Activated T-cell treated with anti-CD3 and anti-CD28 coated beads, Interleukin-2, amount 50 U/mL, for 4 hours (primary cell): Measurements from ENCODE around the gene PSMB8. TPM values are rescaled to one million over a fixed set of nuclear protein-coding genes. Genes with fewer than 3 reads are reported as not detected.
"Not testable (repeated sequence)": the region's sequence is repeated elsewhere in the genome, so short reads cannot be mapped to it uniquely, and the experiment has no call there.

ENCODE experiments used
- ATAC-seq, 2 donors: fragments of 200-7000 bp; cut with Tn5 transposase; one replicate each; pipeline ENCODE4 v1.10.0; 2021
- DNase-seq: peaks from one replicate; pipeline ENCODE4 v3.0.0-alpha.2; 2020
- H3K27me3 Mint-ChIP-seq: one replicate; pipeline ENCODE4 v1.8.0; 2021; ENCODE audit warnings: low read depth, mixed read lengths
- H3K36me3 Mint-ChIP-seq: one replicate; pipeline ENCODE4 v1.8.0; 2022; ENCODE audit warnings: mixed read lengths; ENCODE audit not compliant: insufficient read depth
- H3K4me1 Mint-ChIP-seq: one replicate; pipeline ENCODE4 v1.8.0; 2021; ENCODE audit warnings: low read depth, mixed read lengths
- H3K4me3 Mint-ChIP-seq: one replicate; pipeline ENCODE4 v1.8.0; 2021; ENCODE audit warnings: mild to moderate bottlenecking, moderate library complexity, mixed read lengths
- H3K9me3 Mint-ChIP-seq: one replicate; pipeline ENCODE4 v1.8.0; 2021; ENCODE audit warnings: mixed read lengths
- total RNA-seq, 3 donors: library from RNA; stranded (reverse); gene quantifications; one replicate each; pipeline ENCODE4 v1.2.1, GENCODE V29; 2021

The PSMB8 gene
- total RNA-seq, result 100 to 1,000 TPM; 327 to 343 (median 337) TPM

DNA sequence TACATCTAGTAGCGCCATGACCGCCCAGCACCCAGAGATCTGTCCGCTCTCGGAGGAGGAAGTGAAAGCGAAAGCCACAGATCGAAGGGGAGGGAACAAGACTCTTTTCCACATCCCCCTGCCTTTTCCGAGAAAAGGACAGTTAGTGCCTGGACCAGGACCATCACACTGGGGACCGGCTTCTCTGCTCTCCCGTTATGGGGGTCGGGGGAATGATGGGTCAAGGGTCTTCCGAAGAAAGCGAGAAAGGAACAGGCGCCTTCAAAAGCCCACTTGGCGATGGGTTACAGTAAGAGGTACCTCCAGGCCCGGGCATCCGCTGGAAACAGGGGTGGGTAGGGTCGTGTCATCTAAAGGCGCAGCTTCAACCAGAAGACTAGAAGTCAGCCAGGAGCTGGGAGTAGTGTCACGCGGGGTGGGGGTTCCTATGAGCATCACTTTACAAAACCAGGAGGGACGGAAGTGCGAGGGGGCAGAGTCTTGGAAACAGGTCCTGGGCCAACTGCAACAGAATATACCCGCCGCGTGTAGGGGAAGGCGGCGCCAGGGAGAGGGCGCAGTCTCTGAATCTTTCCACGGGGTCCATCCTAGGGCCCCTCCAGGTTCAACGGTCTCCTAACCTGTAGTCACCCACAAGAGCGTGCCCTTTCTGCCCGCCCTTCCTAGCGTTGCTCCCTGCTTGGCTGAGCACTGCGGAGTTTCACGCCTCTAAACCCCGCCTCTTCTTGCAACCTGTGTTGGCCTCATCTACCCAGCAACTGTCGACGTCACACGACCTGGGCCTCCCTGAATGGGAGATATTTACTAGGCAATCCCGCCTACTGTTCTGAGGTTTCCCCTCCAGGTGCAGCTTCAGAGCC lies at the start of gene PSMB8:
Gene PSMB8 (minus strand): TSS at position 69 of the 860 bp plus-strand sequence. CDS start 51 bp downstream, at position 18.
- Mint-ChIP-seq H3K4me3 (peak within 1 kb of the TSS; percentile 98), H3K27me3 (no peaks in the 10 kb centered on the region), H3K36me3 (peaks cover 73% of the 10 kb centered on the region), H3K4me1 (peaks cover 83% of the 10 kb centered on the region), H3K9me3 (no peaks in the 10 kb centered on the region)
- DNase-seq, result peak; percentile 98
- ATAC-seq, result peak; percentile 77 to 79

DNA sequence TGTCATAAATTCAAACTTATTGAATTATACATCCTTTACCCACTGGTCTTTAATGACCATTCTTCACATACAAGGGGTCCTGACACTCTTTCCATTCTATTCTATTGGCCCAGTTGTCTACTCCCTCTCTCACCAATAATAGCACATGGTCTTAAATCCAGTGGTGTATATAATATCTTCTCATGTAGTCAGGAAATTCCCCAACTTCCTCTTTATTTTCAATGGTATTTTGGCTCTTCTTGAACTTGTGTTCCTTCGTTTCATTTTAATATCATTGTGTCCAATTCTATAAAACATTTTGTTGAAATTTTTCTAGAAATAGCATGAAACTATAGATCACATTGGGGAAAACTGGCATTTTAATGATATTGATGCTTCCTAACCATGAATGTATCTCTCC lies 47.0 kb upstream of the PSMB8 start:
- Mint-ChIP-seq H3K4me1 (peaks cover 10% of the 10 kb centered on the region), H3K36me3 (no peaks in the 10 kb centered on the region), H3K4me3 (no peak overlapping the region), H3K27me3 (no peaks in the 10 kb centered on the region), H3K9me3 (no peaks in the 10 kb centered on the region)
- no peak for ATAC-seq
- no peak for DNase-seq

DNA sequence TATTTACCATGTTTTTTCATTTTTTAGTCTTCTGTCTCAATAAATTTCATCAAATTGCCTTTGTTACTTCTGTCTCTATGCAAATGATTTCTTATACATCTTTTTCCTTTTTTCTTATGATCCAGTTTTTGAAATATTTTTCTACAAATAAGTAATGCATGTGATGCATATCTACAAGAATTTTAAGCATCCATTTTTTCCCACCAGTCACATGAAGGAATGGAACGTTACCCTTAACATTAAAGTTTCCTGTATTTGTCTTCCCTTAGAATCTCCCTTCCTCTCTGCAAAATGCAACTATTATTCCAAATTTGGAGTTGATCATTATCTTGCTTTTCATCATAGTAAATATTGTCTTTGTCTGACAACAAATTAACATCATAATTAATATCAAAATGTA lies 45.7 kb upstream of the PSMB8 start:
- no peak for DNase-seq
- Mint-ChIP-seq H3K27me3 (no peaks in the 10 kb centered on the region), H3K36me3 (no peaks in the 10 kb centered on the region), H3K4me1 (peaks cover 3% of the 10 kb centered on the region), H3K9me3 (no peaks in the 10 kb centered on the region), H3K4me3 (no peak overlapping the region)
- no peak for ATAC-seq

DNA sequence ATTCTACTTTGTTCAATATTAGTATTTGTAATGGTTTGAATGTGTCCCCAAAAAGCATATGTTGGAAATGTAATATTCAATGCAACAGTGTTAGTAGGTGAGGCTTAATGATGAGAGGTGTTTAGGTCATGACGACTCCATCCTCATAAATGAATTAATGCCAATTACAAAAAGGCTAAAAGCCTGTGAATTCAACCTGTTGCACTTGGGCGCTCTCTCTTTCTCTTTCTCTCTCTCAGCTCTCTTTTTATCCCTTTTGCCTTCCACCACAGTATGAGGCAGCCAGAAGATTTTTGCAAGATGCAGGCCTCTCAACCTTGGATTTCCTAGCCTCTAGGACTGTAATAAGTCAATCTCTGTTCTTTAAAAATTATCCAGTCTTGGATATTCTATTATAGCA lies 44.7 kb upstream of the PSMB8 start:
- Mint-ChIP-seq H3K27me3 (no peaks in the 10 kb centered on the region), H3K4me1 (peaks cover 3% of the 10 kb centered on the region), H3K9me3 (no peaks in the 10 kb centered on the region), H3K4me3 (no peak overlapping the region), H3K36me3 (no peaks in the 10 kb centered on the region)
- ATAC-seq (no peak), DNase-seq (no peak)

DNA sequence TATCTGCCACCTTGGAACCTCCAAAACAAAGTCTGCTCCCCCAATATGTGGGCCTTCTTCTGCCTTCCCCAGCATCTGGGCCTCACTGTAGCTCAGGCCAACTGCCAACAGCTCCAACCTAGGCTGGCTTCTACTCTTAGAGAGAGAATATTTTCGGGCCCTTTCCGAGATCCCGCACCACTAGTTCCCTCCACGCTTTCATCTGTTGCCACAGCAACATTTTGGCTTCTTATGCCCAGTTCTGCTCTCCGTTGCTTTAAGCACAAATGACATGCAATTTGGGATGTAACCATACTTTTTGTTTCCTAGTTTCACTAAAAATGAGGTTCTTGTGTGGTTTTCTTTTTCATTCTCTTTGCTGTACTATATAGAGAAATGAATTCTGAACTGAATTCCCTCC lies 43.8 kb upstream of the PSMB8 start:
- no peak overlapping the region for H3K4me3 Mint-ChIP-seq
- no peaks in the 10 kb centered on the region for H3K9me3 Mint-ChIP-seq

DNA sequence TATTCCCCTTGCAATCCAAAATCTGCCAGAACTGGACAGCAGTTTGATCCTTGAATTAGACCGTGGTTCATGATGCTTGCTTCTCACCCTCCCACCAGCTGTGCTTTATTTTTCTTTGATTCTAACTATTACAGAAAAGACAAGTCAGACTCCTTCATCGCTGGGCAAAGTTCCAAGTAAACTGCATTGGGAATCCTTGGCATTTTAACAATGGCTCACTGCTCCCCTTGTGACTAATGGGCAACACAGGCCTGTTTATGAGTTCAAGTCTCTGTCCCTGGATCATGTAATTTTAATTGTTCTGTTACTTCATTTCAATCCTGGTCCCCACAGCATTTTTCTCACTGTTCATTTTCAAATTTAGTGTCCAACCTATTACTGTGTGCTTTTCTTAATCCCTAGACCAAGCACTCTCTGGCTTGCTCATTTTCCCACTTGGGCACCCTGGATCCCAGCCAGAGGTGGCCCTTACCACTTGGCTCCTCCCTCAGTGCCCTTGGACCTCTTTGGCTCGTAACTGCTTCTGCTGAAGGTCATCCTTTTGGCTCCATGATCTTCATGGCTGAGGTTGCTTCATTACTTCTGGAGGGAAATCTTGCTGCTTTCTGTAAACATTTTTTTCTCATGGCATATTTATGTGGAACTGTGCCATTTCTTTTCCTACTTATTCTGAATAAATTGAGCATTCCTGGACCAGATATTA lies 43.0 kb upstream of the PSMB8 start:
- peaks cover 3% of the 10 kb centered on the region for H3K4me1 Mint-ChIP-seq
- ATAC-seq (no peak), DNase-seq (no peak)
- H3K9me3 Mint-ChIP-seq, result no peaks in the 10 kb centered on the region
- no peaks in the 10 kb centered on the region for H3K36me3 Mint-ChIP-seq
- H3K4me3 Mint-ChIP-seq, result no peak overlapping the region
- no peaks in the 10 kb centered on the region for H3K27me3 Mint-ChIP-seq

More for the DNA sequence above, 43.8 kb upstream of the PSMB8 start:
- Mint-ChIP-seq H3K4me1 (peaks cover under 1% of the 10 kb centered on the region), H3K36me3 (no peaks in the 10 kb centered on the region), H3K27me3 (no peaks in the 10 kb centered on the region)
- DNase-seq (no peak), ATAC-seq (no peak)

DNA sequence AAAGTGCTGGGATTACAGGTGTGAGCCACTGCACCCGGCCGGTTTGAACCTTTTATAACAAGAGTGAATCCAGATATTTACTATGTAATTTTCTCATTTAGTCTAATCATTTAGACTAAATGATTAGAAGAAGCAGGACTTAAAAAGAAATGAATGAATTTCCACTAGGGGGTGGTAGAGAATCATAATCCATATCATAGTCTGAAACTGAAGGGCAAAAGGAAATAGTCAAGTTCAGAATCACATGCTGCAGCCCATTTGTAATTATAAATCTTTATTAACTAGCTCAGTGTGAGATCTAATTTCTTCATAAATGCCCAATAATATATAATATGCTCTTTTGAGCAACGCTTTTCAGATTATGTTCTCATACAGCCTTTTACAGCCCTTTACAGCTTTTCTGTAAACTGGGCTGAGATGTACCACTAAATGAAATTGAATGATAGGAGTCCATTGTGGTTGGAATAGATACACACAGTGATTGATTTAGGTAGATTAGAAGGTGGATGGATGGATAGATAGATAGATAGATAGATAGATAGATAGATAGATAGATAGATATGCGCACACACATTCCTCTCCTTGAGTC lies 41.9 kb upstream of the PSMB8 start:
- H3K4me1 Mint-ChIP-seq, result peaks cover 3% of the 10 kb centered on the region
- ATAC-seq (peak; percentile 50 to 60), DNase-seq (no peak)
- H3K27me3 Mint-ChIP-seq, result no peaks in the 10 kb centered on the region
- no peaks in the 10 kb centered on the region for H3K9me3 Mint-ChIP-seq
- no peaks in the 10 kb centered on the region for H3K36me3 Mint-ChIP-seq
- H3K4me3 Mint-ChIP-seq, result no peak overlapping the region

DNA sequence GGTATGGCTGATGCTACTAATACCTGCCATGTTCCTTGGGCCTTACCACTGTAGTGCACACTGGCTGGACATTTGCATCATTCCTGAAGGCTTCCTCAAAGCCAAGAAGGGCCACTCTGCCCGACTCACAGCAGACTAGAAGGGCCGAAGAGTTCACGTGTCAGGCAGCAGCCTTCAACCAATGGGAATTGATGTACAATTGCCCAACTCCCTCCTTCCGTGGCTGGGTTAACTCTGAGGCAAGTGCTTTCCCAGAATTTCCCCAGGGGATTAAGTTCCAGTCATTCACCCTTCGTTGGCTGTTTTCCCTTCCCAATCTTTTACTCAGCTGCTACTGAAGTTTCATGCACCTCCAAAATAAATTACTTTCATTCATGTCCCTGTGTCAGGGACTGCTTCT lies 39.9 kb upstream of the PSMB8 start:
- Mint-ChIP-seq H3K27me3 (no peaks in the 10 kb centered on the region), H3K4me3 (no peak overlapping the region), H3K4me1 (peaks cover 3% of the 10 kb centered on the region), H3K36me3 (peaks cover 6% of the 10 kb centered on the region), H3K9me3 (no peaks in the 10 kb centered on the region)
- DNase-seq (no peak), ATAC-seq (no peak)

DNA sequence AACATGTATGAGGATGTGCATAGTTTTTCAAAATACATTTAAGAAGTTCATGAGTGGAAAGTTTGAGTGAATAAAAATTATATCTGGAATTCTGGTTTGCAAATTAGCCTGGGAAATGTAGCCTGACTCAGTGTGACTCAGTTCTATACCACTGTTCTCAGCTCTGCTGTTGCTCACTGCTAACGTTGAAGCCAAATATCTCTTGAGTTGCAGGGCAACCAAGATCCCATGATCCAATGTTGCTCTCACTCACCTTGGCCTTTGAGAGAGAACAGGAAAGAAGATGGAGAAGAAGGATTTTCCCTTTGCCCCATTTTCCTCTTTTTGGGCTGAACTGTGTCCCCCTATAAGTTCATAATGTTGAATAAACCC lies 39.0 kb upstream of the PSMB8 start:
- Mint-ChIP-seq H3K4me1 (peaks cover 3% of the 10 kb centered on the region), H3K27me3 (no peaks in the 10 kb centered on the region), H3K36me3 (peaks cover 6% of the 10 kb centered on the region), H3K4me3 (no peak overlapping the region), H3K9me3 (no peaks in the 10 kb centered on the region)
- peak; percentile 55 to 61 for ATAC-seq
- no peak for DNase-seq

DNA sequence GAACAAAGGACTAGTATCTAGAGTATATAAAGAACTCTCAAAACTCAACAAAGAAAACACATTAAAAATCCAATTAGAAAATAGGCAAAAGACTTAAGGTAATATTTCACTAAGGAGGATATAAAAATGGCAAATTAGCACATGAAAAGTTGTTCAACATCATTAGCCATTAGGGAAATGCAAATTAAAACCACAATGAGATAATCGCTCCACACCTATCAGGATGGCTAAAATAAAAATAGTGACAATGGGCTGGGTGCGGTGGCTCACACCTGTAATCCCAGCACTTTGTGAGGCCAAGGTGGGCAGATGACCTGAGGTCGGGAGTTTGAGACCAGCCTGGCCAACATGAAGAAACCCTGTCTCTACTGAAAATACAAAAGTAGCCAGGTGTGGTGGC lies 37.1 kb upstream of the PSMB8 start:
- not testable (repeated sequence) for H3K27me3 Mint-ChIP-seq, H3K9me3 Mint-ChIP-seq, H3K4me1 Mint-ChIP-seq, H3K4me3 Mint-ChIP-seq, ATAC-seq, H3K36me3 Mint-ChIP-seq, DNase-seq

DNA sequence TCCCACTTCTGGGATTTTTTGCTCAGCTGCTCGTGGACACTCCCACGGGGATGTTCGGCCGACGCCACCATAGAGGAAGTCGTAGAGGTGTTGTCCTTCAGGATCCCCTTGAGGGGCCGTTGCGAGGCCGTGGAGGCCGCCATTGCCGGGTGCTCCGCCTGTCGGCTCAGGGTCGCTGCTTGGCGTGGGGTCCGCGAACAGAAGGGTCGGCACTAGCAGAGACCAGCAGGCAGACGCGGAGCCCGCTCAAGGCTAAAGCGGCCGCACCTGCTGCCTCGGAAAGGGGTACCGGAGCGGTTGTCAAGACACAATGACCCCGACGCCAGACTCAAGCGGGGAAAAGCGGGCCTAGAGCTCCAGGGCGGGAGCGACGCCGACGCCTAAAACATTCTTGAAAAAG lies 35.8 kb upstream of the PSMB8 start:
- H3K4me3 Mint-ChIP-seq, result no peak overlapping the region
- no peaks in the 10 kb centered on the region for H3K9me3 Mint-ChIP-seq
- H3K27me3 Mint-ChIP-seq, result no peaks in the 10 kb centered on the region
- H3K4me1 Mint-ChIP-seq, result peaks cover 3% of the 10 kb centered on the region
- DNase-seq, result no peak
- peaks cover 6% of the 10 kb centered on the region for H3K36me3 Mint-ChIP-seq
- no peak for ATAC-seq

DNA sequence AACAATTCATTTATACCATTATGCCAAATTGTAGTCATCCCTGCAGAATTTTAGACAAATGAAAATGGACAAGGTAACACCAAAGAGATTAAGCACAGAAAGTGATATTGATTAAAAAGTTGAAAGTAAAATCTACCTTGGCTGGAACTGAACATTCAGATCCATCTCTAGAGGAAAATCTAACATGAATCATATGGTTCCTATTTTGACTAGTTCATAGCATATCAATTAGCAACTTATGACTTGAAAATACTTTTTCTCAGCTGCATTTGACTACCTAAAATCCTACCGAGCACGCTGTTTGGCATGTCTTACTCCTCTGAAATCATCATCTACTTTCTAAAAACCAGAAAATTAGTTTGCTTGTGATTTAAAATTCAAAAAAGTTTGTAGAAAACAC lies 32.8 kb upstream of the PSMB8 start:
- ATAC-seq (no peak), DNase-seq (no peak)
- Mint-ChIP-seq H3K9me3 (no peaks in the 10 kb centered on the region), H3K36me3 (peaks cover 6% of the 10 kb centered on the region), H3K4me1 (no peaks in the 10 kb centered on the region), H3K4me3 (no peak overlapping the region), H3K27me3 (no peaks in the 10 kb centered on the region)

DNA sequence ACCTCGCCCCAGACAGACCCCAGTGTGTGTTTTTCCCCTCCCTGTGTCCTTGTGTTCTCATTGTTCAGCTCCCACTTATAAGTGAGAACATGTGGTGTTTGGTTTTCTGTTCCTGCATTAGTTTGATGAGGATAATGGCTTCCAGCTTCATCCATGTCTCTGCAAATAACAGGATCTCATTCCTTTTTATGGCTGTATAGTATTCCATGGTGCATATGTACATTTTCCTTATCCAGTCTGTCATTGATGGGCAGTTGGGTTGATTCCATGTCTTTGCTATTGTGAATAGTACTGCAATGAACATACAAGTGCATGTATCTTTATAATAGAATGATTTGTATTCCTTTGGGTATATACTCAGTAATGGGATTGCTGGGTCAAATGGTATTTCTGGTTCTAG lies 30.1 kb upstream of the PSMB8 start:
- H3K4me3 Mint-ChIP-seq, H3K36me3 Mint-ChIP-seq, H3K4me1 Mint-ChIP-seq, H3K27me3 Mint-ChIP-seq, DNase-seq, ATAC-seq, H3K9me3 Mint-ChIP-seq: not testable (repeated sequence)

DNA sequence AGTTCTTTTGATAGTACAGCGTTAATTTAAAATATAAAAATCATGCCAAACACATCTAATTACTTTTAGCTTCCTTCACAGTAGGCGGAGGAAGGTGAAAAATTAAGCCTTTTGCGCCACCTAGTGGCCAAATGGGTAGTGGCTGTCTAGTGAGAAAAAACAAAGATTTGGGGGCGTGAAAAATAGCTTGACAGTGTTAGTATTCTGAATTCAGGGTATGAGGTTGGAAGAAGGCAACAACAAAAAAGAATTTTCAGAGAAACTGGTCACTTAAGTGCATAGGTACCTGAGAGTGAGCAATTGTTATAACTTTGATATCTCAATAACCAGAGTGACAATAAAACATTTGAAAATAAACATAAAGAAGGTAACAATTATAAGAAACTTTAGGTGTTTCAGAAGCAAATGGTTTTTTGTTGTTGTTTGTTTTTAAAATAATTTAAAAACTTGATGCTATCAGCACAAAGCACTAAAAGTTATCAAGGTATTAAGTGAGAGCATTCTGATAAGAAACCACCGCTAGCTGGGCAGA lies 24.5 kb upstream of the PSMB8 start:
- H3K4me3 Mint-ChIP-seq, result no peak overlapping the region
- no peaks in the 10 kb centered on the region for H3K27me3 Mint-ChIP-seq
- no peaks in the 10 kb centered on the region for H3K9me3 Mint-ChIP-seq
- H3K36me3 Mint-ChIP-seq, result peaks cover 2% of the 10 kb centered on the region
- H3K4me1 Mint-ChIP-seq, result peaks cover 34% of the 10 kb centered on the region
- DNase-seq (peak; percentile 89), ATAC-seq (peak; percentile 83 to 85)
